ENCODE measurements around the gene ERVW-1. TPM values are rescaled to one million over a fixed set of nuclear protein-coding genes. Genes with fewer than 3 reads are reported as not detected.
A peak's percentile ranks its signal among the peaks of the same experiment; 100 is the strongest.
"Not testable (repeated sequence)": the region's sequence is repeated elsewhere in the genome, so short reads cannot be mapped to it uniquely, and the experiment has no call there.

Gene ERVW-1
- total RNA-seq, 1 donor from 2014 or later: not detected

DNA sequence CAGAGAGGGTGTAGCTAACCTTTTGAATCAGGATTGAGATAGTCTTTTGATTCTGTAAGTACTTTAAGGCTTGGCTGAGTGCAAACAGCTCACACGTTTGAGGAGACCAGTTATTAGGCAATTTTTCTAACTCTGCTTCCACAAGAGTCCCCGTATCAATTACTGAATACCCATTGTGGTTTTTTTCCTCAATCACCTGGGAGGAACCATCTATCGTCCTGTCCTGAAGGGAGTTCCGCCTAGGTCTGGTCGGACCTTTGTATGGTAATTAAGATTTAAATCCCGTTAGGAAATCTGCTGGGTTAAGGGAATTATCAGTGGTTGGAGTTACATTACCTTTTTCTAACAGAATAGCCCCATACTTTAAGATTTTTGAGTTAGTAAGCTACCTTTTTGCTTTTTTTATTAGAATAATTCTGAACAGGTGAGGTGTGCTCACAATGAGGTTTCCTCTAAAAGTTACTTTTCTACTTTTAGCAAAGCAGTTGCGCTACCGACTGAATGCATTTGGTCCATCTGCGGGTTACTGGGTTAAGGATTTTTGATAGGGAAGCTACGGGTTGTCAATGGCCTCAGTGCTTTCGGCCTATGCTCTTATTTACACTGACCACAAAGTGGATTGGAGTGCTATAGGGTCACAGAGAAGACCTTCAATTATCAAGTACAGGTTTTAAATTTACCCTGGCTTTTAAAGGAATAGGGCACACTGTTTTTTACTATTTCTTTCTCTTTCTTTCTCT, 1.7 kb downstream of the ERVW-1 start:
- not testable (repeated sequence) for DNase-seq (ENCODE audit: low spot score in 2 of 2); FAIRE-seq

DNA sequence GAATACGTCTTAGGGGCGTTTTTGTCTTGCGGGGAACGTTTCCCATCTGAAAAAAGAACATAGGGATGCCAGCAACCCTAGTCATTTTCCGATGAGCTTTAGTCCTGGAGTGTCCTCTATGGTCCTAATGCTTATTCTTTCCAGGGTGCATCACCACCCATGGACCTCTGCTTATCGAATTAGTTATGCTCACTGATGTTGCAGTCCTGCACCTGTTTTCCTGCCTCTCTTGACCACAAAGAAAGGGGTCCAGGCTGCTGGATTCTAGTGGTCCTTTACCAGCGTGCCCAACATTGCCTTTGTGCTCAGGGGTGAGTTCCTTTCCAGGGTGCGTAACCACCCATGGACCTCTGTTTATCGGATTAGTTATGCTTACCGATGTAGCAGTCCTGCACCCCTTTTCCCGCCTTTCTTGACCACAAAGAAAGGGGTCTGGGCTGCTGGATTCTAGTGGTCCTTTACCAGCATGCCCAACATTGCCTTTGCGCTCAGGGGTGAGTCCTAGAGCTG, 2.4 kb downstream of the ERVW-1 start:
- not testable (repeated sequence) for FAIRE-seq

DNA sequence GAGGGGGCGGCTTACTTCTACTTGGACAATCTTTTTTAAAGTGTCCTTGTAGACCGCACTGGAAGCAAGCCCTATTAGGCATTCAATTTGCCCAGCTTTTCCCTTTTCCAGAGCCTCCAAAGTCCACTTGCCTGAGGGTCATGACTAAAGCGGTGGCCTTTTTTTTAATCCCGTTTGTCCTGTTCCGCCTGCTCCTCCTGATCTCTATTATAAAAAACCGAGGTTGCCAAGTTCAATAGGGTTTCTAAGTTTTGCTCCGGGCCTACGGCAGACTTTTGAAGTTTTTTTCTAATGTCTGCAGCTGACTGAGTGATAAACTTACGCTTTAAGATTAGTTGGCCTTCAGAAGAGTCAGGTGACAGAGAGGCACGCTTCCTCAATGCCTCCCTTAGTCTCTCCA, 3.8 kb downstream of the ERVW-1 start:
- FAIRE-seq; DNase-seq (ENCODE audit: low spot score in 2 of 2): not testable (repeated sequence)

More for the DNA sequence above, 2.4 kb downstream of the ERVW-1 start:
- DNase-seq (ENCODE audit: low spot score in 2 of 2): not testable (repeated sequence)

DNA sequence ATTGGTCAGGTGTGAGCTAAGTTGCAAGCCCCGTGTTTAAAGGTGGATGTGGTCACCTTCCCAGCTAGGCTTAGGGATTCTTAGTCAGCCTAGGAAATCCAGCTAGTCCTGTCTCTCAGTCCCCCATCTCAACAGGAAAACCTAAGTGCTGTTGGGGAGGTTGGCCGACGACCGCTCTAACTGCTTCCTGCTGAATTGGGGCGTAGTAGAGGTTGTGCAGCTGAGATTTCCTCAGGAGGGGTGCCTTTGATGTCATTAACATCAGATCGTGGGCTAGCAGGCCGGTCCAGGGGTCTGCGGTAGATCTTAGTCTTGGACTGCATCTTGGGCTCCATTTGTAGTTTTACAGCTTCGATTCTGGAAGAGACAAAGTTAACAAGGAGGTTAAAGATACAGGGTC, 9.2 kb downstream of the ERVW-1 start:
- DNase-seq (ENCODE audit: low spot score in 2 of 2): not testable (repeated sequence)

DNA sequence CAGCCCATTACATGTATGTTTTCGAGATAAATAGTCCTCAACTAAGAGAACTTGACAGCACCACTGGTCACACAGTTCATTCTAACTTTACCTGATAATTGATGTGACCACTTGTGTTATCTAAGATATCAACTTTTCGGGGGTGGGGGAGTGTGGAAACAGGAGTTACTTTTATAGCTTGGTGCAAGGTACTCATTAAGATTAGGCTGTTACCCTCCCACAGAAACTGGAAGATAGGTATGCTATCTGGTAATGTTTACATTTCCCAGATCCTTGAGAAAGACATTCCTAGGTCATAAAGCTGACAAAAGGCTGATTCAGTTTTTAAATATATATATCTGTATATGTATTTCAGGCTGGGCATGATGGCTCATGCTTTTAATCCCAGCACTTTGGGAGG, 11.1 kb downstream of the ERVW-1 start:
- DNase-seq (ENCODE audit: low spot score in 2 of 2): no peak
- no peak for FAIRE-seq

More for the DNA sequence above, 9.2 kb downstream of the ERVW-1 start:
- not testable (repeated sequence) for FAIRE-seq

DNA sequence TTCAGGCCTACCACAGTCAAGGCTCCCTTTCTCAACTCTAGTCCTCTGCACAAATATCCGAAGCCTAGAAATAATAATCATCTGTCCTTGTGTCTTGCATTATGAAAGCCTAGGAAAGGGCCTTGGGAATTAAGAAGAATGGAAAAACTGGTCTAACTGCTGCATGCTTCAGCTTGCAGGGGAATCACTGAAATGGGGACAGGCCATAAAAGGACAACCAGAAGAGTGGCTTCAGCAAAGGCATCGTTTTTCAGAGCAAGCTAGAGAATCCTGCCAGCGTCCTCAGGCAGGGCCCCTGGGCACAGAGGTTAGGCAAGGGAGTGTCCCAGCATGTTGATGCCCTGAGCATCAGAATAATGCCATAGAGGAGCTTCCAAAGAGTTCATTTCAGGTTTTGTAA, 13.2 kb downstream of the ERVW-1 start:
- FAIRE-seq: no peak
- no peak for DNase-seq (ENCODE audit: low spot score in 2 of 2)

DNA sequence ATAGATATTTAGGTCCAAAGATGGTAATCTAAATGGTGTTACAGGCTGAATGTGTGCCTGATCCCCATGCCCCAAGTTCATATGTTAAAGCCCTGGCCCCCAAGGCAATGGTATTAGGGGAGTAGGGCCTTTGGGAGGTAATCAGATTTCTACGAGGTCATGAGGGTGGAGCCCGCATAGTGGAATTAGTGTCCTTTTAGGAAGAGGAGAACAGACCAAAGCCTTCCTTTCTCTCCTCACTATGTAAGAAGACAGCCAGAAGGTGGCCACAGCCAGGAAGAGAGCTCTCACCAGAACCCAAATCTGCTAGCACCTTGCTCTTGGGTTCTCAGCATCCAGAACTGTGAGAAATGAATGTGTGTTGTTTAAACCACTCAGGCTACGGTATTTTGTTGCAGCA, 15.2 kb downstream of the ERVW-1 start:
- FAIRE-seq: no peak

DNA sequence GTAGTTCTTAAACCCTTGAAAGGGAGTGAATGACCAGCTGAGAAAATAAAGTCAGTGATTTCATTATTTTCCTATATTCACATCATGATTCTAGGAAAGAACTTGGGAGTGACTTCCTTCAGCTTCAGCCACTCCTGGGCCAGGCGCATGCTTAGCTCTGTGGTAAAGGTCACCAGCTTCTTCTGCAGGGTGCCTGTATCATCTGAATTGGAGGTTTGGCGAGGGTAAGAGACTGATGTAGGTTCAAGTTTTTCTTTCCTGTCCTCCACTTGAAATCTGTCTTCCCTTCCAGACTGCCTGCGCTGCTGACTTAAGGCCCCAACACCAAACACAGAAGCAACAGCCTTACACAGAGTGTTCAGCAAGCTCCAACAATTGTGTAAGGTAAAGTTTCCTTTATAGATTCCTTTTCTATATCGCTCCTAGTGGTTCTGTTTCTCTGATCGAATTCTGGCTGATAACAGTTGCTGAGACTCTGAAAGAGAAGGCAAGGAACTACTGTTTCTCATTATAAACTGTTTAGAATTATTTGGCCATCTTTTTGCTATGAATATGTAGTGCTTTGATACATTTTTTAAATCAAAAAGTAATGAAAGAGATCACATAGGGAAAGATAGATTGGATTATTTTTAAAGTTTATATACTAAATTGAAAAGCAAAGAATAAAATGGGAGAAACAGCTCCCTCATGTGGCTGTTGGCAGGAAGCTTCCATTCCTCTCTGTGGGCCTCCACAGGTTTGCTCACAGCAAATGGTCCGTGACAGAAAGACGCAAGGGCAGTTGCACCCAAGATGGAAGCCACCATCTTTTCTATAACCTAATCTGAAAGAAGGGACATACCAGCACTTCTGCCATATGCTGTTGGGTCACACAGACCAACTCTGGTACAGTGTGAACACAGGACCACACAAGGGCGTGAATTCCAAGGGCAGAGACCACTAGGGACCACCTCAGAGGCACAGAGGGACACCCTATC, 16.4 kb downstream of the ERVW-1 start:
- no peak for FAIRE-seq

More for the DNA sequence above, 15.2 kb downstream of the ERVW-1 start:
- no peak for DNase-seq (ENCODE audit: low spot score in 2 of 2)

DNA sequence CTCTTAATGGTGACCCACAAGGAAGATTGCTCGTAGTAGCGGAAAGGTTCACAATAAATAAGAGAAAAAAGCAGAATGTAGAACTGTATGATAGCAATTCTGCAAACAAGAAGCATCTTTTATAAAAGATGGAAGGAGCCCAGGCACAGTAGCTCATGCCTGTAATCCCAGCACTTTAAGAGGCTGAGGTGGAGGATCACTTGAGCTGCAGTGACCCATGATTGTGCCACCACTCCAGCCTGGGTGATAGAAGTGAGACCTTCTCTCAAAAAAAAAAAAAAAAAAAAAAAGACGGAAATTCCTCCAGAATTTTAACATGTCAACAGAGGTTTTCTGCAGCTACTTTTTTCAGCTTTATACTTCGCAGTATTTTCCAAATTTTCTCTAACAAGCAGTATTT, 17.2 kb downstream of the ERVW-1 start:
- no peak for DNase-seq (ENCODE audit: low spot score in 2 of 2)
- no peak for FAIRE-seq

More for the DNA sequence above, 16.4 kb downstream of the ERVW-1 start:
- DNase-seq (ENCODE audit: low spot score in 2 of 2): peak in 1 of 2 donors; percentile 30

DNA sequence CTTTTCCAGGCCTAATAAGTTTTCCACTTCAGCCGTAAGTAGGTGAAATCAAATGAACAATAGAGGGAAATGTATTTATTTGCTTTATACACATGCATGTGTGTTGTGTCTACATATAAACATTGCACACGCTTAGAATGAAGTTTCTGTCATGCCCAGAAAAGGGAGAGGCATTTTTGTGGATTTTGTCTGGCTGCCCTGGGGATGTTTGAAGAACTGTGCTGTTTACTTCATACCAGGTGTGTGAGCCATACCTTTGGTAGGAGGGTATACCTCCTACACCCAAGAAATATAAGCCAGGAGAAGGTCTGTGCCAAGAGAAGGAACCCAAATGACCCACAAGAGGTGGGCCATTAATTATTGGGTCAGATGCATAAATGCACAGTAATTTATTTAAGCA, 17.6 kb downstream of the ERVW-1 start:
- no peak for FAIRE-seq
- no peak for DNase-seq (ENCODE audit: low spot score in 2 of 2)

DNA sequence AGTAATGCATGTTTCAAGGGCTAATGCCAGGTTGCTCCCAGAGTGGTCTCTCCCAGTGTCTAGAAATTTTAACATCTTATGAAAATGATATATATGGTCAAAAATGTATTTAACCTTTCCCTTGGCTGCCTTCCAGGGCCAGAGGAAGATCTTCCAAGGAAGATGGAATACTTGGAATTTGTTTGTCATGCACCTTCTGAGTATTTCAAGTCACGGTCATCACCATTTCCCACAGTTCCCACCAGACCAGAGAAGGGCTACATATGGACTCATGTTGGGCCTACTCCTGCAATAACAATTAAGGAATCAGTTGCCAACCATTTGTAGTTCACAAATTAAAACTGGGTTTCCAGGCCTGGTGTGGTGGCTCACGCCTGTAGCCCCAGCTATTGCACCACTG, 21.5 kb downstream of the ERVW-1 start:
- FAIRE-seq (no peak), DNase-seq (ENCODE audit: low spot score in 2 of 2) (no peak)

DNA sequence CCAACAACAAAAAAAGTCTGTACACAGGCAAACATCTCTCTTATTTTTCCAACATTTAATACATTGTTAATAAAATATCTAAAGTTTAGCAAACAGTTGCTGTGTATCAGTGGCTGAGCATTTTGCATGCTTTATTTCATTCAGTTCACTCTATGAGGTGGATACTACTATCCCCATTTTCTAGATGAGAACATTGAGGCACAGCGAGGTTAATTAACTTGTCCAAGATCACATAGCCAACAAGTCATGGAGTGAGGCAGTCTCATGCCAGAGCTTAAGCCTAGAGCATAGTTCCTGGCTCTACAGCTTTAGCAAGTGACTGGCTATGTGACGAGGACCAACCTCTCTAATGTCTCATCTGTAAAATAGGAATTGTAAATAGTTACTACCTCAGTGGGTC, 26.1 kb downstream of the ERVW-1 start:
- no peak for DNase-seq (ENCODE audit: low spot score in 2 of 2)
- no peak for FAIRE-seq

DNA sequence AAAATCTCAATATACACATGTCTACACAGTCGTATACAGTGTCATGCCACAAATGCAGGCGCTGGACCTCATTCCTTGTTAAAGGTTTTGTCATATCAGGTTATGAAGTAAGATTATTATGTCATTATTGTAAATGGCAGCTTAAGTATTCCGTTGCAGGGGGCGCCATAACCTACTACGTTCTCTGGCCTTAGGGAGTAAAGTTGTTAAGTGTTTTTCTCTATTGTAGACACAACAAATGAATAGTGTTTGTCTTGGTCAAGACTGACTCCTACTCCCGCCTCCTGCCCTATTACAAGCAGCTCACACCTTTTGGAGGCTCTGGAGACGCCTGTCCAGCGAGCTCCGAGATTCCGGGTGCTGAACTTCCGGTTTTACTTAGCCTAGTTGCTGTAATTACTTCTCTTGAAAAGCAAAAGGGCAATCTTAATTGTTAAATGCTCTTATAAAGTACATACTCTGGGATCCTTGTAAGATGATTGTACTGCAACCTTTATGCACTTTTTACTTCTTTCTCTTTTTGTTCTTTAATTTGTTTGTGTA, 29.5 kb downstream of the ERVW-1 start:
- FAIRE-seq (no peak), DNase-seq (ENCODE audit: low spot score in 2 of 2) (peak; percentile 20 to 22)

DNA sequence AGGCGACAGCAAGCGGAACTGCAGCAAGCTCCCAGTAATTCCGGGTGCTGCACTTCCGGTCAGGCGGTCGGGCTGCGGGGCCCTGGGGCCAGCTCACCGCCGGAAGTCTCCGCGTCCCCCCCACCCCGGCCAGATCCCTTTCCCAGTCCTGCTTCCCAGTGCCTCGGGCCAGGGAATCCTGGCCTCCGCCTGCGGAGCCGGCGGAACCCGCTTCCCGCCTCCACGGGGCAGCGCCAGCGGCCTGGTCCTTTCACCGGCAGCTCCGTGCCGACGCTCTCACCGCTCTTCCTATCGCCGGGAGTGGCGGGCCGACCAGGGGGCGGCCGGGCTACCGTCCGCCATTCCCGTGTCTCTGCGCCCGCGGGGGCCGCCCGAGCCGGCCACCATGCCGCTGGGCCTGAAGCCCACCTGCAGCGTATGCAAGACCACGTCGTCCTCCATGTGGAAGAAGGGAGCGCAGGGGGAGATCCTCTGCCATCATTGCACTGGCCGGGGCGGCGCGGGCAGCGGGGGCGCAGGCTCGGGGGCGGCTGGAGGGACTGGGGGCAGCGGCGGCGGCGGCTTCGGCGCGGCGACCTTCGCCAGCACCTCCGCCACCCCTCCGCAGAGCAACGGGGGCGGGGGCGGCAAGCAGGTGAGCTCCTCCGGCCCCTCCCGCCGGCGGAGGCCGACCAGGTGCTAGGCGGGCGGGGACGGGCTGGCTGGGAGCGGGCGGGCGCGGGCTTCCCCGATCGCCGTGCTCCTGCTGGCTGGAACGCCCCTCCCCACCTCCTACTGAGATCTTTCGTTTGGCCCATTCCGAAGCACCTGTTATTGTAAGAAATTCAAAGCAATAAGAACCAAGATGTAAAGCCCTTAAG, 30.2 kb downstream of the ERVW-1 start, which contains the start of gene GATAD1:
Gene GATAD1, plus strand, starts transcription at position 138 of the 860 bp plus-strand sequence. Its CDS starts 248 bp downstream, at position 386.
- FAIRE-seq (no peak), DNase-seq (ENCODE audit: low spot score in 2 of 2) (peak; percentile 94)

DNA sequence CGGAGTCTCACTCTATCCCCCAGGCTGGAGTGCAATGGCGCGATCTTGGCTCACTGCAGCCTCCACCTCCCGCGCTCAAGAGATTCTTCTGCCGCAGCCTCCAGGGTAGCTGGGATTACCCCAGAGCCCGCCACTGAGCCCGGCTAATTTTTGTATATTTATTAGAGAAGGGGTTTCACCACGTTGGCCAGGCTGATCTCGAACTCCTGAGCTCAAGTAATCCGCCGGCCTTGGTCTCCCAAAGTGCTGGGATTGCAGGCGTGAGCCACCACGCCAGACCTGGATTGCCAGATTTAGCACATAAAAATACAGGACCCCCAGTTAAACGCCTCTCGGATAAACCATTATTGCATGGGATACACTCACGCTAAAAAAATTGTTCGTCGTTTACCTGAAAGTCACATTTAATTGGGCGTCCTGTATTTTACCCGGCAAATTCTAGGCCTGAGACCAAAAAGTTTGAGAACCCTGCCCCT, 30.8 kb downstream of the ERVW-1 start:
- FAIRE-seq: no peak
- no peak for DNase-seq (ENCODE audit: low spot score in 2 of 2)

DNA sequence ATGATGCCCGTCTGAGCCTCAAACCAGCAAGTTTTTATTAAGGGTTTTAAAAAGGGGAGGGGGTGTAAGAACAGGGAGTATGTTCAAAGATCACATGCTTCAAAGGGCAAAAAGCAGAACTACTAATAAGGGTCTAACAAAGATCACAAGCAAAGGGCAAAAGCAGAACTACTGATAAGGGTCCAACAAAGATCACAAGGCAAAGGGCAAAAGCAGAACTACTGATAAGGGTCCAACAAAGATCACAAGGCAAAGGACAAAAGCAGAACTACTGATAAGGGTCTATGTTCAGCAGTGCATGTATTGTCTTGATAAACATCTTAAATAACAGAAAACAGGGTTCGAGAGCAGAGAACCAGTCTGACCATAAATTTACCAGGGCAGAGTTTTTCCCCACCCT, 35.0 kb downstream of the ERVW-1 start:
- not testable (repeated sequence) for DNase-seq (ENCODE audit: low spot score in 2 of 2); FAIRE-seq

DNA sequence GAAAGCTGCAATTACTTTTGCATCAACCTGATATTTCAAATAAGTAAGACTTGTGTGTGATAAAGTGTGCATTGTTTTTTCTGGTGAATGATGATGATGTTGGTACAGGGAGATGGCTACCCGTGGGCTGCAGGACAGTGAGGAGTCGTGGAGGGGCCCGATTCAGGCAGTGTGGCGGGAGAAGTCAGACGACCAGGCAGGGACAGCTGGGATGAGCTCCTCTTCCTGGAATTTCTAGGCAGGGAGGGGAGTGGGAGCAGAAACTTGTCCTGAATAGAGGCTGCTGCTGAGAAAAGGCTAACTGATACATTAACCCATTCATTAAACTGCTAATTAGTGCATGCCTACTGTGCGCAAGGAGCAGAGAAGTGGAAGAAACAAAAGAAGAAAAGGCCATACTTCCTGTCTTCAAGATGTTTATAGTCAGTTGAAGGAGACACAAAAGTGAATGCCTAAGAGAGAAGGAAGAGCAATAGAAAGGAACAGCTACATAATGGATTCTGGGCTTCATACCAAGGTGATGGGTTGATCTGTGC, 39.7 kb downstream of the ERVW-1 start:
- DNase-seq (ENCODE audit: low spot score in 2 of 2) (no peak), FAIRE-seq (no peak)

DNA sequence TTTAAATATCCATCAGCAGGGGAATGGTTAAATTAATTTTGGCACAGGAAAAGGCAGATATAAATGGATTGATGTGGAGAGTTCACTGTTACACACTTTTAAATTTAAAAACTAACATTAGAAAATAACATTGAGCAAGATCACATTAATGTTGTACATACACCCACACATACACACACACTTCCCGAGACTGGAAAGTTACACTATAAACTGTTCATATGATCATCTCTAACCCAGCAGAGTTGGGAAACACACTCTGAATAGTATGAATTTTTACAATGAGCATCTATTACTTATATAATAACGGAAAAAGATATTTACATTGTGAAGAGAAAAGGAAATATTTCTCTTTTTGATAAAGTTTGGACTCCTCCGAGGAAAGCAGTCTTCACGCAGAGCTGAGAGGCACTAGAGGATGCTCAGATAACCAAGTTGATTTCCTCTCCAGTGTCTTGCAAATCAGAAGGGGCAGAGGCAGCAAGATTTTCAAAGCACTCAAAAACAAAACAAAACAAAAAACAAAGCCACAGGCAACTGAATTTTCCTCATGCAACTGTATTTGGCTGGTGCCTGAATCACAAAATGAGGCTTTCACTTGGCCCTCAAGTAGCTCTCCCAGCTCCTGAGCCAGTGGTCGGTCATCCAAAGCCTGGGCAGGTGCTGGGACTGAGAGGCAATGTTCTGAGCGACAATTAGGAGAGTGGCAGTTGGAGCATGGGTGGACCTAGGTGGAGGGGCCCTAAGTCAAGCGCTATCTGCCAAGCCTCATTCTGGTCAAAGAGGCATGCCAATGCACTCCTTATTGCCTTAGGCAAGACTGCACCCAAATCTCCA, 40.9 kb downstream of the ERVW-1 start:
- FAIRE-seq (no peak), DNase-seq (ENCODE audit: low spot score in 2 of 2) (no peak)
